ENCODE measurements around the gene WDFY2.

WDFY2 gene

DNA sequence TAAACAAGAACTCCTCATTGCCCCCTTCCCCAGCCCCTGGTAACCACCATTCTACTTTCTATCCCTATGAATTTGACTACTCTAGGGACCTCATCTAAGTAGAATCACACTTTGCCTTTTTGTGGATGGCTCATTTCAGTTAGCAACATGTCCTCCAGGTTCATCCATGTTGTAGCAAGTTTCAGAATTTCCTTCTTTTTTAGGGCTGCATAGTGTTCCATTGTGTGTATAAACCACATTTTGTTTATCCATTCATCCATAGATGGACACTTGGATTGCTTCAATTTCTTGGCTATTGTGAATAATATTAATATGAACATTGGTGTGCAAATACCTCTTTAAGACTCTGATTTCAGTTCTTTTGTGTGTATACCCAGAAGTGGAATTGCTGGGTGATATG, 224.5 kb downstream of the WDFY2 start:
- in situ Hi-C loops (cut with MboI; ENCODE audit: low sequenced_read_pairs), result loop anchor here (25.0 kb wide), 1 partner anchor 672 kb away; no protein-coding TSS in a partner anchor

DNA sequence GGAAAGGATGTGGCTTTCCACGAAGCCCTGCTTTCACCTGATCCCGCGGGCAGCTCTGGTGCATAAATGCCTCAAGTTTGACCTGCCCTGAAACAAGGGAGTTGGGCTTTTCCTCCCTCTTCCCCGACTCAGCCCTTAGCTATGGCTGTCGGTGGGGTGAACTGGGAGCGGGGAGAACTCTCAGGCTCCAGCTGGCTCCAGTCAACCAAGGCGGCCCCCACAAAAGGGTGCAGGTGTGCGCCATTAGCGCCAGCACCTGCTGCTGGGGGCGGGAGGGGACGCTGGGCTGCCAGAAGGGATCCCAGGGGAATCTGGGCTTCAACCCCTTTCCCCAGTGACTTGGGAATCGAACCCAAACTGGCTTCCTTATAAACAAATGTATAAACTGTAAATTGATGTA, 226.8 kb downstream of the WDFY2 start:
- in situ Hi-C loops (cut with MboI; ENCODE audit: low sequenced_read_pairs), result loop anchor here (25.0 kb wide), 1 partner anchor 674 kb away; no protein-coding TSS in a partner anchor

DNA sequence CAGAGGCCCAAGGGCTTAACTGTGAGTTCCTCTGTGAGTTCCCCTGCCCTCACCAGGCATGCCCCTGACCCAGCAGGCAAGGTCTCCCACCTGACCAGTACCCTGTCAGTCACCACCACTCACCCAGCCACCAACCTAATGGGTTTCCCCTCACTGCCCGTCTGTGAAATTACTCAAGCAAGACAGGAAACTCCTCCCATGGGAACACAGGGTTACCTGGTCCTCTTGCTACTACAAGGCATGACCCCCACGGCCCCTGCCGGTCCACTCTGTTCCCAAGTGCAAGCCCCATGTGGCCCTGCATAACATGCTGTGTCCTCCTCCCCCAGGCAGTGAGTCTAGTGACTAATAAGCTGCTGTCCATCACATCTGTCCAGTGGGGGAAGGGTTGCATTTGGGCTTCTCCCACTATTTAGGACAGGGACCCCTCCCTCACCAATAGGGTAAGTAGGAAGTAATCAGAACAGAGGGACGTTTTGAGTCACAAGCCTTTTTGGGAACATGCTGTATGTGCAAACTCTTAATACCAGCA, 227.7 kb downstream of the WDFY2 start:
- in situ Hi-C loops (cut with MboI; ENCODE audit: low sequenced_read_pairs), result loop anchor here (25.0 kb wide), 1 partner anchor 675 kb away; no protein-coding TSS in a partner anchor

DNA sequence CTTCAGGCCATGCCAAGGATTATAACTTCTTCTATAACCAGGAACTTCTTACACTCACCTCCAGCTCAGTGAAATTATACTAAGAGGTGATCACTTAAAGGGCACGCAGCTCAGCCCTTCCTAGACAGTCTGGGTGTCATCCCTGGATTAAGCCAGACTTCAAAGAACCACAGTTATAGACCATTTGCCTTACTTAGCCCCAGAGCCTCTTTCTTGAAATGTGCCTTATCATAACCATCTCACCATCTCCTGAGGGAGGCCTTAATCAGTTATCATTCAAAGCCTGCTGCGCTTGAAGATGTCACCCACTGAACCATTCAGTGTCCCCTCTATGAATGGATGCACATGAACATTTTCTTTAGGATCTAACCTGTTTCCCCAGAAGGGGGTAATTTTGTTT, 229.8 kb downstream of the WDFY2 start:
- in situ Hi-C loops (cut with MboI; ENCODE audit: low sequenced_read_pairs), result loop anchor here (25.0 kb wide), 1 partner anchor 677 kb away; no protein-coding TSS in a partner anchor

DNA sequence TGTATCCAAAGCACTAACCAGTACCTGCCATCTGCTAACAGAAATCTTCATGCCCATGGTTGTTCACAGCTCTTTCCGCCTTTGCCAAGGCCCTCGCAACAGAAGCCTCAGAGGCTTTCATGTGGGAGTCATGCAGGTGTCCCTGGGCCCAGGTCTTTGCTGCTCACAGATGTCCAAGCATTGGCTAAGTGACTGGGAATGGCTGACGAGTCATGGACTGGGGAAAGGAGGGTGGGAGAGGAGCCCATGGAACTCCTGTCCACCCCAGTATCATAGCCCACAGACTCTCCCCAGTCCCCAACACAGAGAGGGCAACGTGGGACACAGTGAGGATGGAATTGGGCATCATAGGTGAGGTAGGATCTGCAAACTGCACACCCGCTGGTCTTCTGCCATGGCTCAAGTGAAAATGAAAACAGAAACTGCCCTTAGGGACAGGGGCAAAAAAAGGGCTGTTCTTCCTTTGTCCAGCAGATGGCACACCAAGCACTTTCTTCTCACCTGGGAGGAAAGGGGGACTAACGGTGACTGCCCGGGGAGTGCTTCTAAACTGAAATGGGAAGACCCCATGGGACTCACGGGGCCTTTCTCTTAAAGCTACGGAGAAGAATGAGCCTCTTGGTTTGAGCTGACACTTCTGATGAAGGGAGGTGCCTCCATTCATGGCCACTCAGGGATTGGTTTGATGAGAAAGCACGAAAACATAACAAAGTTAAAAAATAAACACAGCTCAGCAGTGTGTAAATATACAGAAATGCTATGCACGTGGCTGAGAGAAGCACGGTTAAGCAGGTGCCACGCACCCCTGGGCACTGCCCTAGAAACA, 230.8 kb downstream of the WDFY2 start:
- in situ Hi-C loops (cut with MboI; ENCODE audit: low sequenced_read_pairs), result loop anchor here (25.0 kb wide), 1 partner anchor 678 kb away; no protein-coding TSS in a partner anchor

DNA sequence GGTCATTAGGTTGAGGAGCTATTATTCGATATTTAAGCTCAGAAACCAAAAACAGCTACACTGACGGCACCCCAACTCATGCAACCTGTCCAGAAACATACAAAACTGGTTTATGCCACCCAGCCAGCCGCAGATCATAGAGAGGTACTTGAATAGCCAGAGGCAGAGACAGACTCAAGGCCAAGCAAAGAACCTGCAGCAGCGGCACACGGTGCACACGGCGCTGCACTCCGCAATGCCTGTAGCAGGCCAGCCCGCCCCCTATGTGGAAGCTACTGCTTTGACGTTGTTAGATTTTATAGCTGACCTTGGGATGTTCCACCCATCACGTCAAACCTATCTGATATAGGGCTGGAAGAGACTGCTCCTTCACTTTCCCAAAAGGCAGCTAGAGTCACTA, 231.6 kb downstream of the WDFY2 start:
- in situ Hi-C loops (cut with MboI; ENCODE audit: low sequenced_read_pairs), result loop anchor here (25.0 kb wide), 1 partner anchor 679 kb away; no protein-coding TSS in a partner anchor

DNA sequence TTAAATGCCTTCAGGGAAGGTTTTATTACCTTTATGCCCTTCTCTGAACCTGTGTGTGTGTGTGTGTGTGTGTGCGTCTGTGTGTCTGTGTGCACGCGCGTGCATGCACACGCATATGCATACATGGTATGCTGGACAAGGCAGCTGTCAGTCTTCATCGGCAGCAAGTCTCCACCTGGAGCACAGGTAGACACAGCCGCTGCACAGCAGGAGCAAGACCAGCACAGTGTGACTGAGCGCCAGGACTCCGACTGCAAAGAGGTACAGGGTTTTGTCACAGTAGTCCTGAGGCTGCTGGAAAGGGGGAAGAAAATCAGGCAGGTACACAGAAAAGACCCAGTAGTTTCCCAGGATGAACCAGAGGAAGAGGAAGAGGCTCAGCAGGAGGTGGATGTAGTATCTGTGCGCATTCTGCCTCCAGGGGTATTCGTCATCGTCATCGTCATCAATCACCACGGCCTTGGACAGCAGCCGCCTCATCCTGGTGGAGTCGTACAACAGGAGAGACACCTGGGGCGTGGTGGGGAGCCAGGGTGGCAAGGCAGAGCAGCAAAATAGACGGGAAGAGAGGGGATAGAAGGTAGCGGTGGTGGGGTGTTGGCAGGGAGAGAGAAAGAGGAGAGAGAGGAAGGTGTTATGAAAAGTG, 232.5 kb downstream of the WDFY2 start:
- in situ Hi-C loops (cut with MboI; ENCODE audit: low sequenced_read_pairs), result loop anchor here (25.0 kb wide), 1 partner anchor 679 kb away; no protein-coding TSS in a partner anchor
